Trophoblast cell (in vitro differentiated cells and primary cell): ENCODE data around the gene ITGB6.
A peak's percentile ranks its signal among the peaks of the same experiment; 100 is the strongest.

ENCODE experiments used
- DNase-seq, 2 donors: peaks; one replicate each; pipeline ENCODE4 v3.0.0-alpha.2; 2016
- H2AFZ ChIP-seq: 2 replicates; pipeline ENCODE4 v1.6.1; 2013; ENCODE audit warnings: low read length, moderate library complexity, mild to moderate bottlenecking; ENCODE audit not compliant: insufficient read depth, poor library complexity
- H2AK5ac ChIP-seq: 2 replicates; pipeline ENCODE4 v1.6.1; 2013; ENCODE audit warnings: mild to moderate bottlenecking, low read length
- H2BK120ac ChIP-seq: 2 replicates; pipeline ENCODE4 v1.6.1; 2013; ENCODE audit warnings: low read length, mild to moderate bottlenecking, moderate library complexity; ENCODE audit not compliant: insufficient read depth, poor library complexity
- H2BK12ac ChIP-seq: 2 replicates; pipeline ENCODE4 v1.6.1; 2013; ENCODE audit warnings: mild to moderate bottlenecking, low read length, moderate library complexity
- H2BK5ac ChIP-seq: 2 replicates; pipeline ENCODE4 v1.6.1; 2013; ENCODE audit warnings: low read length, low read depth, moderate library complexity, mild to moderate bottlenecking; ENCODE audit not compliant: poor library complexity
- H3K14ac ChIP-seq: 2 replicates; pipeline ENCODE4 v1.6.1; 2013; ENCODE audit warnings: mild to moderate bottlenecking, low read length
- H3K18ac ChIP-seq: 2 replicates; pipeline ENCODE4 v1.6.1; 2013; ENCODE audit warnings: mild to moderate bottlenecking, low read length
- H3K23ac ChIP-seq: 2 replicates; pipeline ENCODE4 v1.6.1; 2013; ENCODE audit warnings: low read length
- H3K27ac ChIP-seq: 2 replicates; pipeline ENCODE4 v1.5.1; 2013; ENCODE audit warnings: low read depth, mild to moderate bottlenecking, inconsistent platforms, low read length, moderate library complexity
- H3K27me3 ChIP-seq: 2 replicates; pipeline ENCODE4 v1.6.1; 2013; ENCODE audit warnings: inconsistent platforms, mild to moderate bottlenecking, low read length, moderate library complexity; ENCODE audit not compliant: insufficient read depth
- H3K36me3 ChIP-seq, 2 experiments: 1 replicate in 1 of 2; 2 replicates in 1 of 2; pipeline ENCODE4 v1.6.1; 2013; ENCODE audit warnings: low read length in 2 of 2, mild to moderate bottlenecking in 2 of 2, moderate library complexity in 1 of 2; ENCODE audit not compliant: insufficient read depth in 2 of 2, control insufficient read depth in 1 of 2
- H3K4ac ChIP-seq: 2 replicates; pipeline ENCODE4 v1.6.1; 2013; ENCODE audit warnings: low read depth, mild to moderate bottlenecking, low read length, moderate library complexity
- H3K4me1 ChIP-seq, 2 experiments: 1 replicate in 1 of 2; 2 replicates in 1 of 2; pipeline ENCODE4 v1.6.1; 2013; ENCODE audit warnings: low read length in 2 of 2, mild to moderate bottlenecking in 2 of 2, moderate library complexity in 1 of 2; ENCODE audit not compliant: insufficient read depth in 2 of 2, control insufficient read depth in 1 of 2
- H3K4me2 ChIP-seq: 2 replicates; pipeline ENCODE4 v1.6.1; 2013; ENCODE audit warnings: inconsistent platforms, mild to moderate bottlenecking, low read length, moderate library complexity
- H3K4me3 ChIP-seq: 2 replicates; pipeline ENCODE4 v1.5.1; 2013; ENCODE audit warnings: mild to moderate bottlenecking, low read depth, low read length, inconsistent platforms
- H3K79me1 ChIP-seq: one replicate; pipeline ENCODE4 v1.6.1; 2013; ENCODE audit warnings: low read length
- H3K79me2 ChIP-seq: 2 replicates; pipeline ENCODE4 v1.6.1; 2013; ENCODE audit warnings: low read length, mild to moderate bottlenecking; ENCODE audit not compliant: control insufficient read depth, insufficient read depth, poor library complexity
- H3K9ac ChIP-seq: 2 replicates; pipeline ENCODE4 v1.6.1; 2013; ENCODE audit warnings: mild to moderate bottlenecking, low read length
- H3K9me3 ChIP-seq: 2 replicates; pipeline ENCODE4 v1.6.1; 2013; ENCODE audit warnings: low read depth, mild to moderate bottlenecking, control low read depth, inconsistent platforms, low read length; ENCODE audit not compliant: insufficient read depth
- H4K12ac ChIP-seq: 2 replicates; pipeline ENCODE4 v1.6.1; 2013; ENCODE audit warnings: low read depth, mild to moderate bottlenecking, low read length, moderate library complexity
- H4K8ac ChIP-seq: 2 replicates; pipeline ENCODE4 v1.6.1; 2013; ENCODE audit warnings: low read depth, mild to moderate bottlenecking, low read length, moderate library complexity
- H4K91ac ChIP-seq: one replicate; pipeline ENCODE4 v1.6.1; 2013; ENCODE audit warnings: low read depth, mild to moderate bottlenecking, low read length, moderate library complexity
- WGBS: extraction: QIAGEN DNeasy Blood & Tissue Kit; methylation state at CpG from one replicate; pipeline ENCODE4 v1.1.7; 2013; ENCODE audit warnings: missing lambda C conversion rate; ENCODE audit not compliant: insufficient read length, insufficient coverage; ENCODE audit errors: extremely low coverage; 5-methylcytosine and 5-hydroxymethylcytosine counted together

Gene ITGB6

GRCh38 chr2:160169988-160170387 lies 30.1 kb downstream of the ITGB6 start:
- no peak overlapping the region for H2AFZ ChIP-seq
- no peaks in the 10 kb centered on the region for H3K9me3 ChIP-seq
- no peak overlapping the region for H2BK12ac ChIP-seq
- H3K4me2 ChIP-seq = no peak overlapping the region
- no peak overlapping the region for H3K27ac ChIP-seq
- H3K14ac ChIP-seq = no peak overlapping the region
- no peak overlapping the region for H3K4me3 ChIP-seq
- H4K8ac ChIP-seq = no peak overlapping the region
- H3K18ac ChIP-seq = no peak overlapping the region
- no peaks in the 10 kb centered on the region for H3K79me1 ChIP-seq
- no peak overlapping the region for H2AK5ac ChIP-seq
- H2BK5ac ChIP-seq = no peak overlapping the region
- DNase-seq = no peak
- H4K91ac ChIP-seq = no peak overlapping the region
- H3K36me3 ChIP-seq = peaks cover 12 to 36% of the 10 kb centered on the region in 2 experiments
- no peaks in the 10 kb centered on the region for H3K27me3 ChIP-seq
- no peak overlapping the region for H2BK120ac ChIP-seq
- H3K23ac ChIP-seq = no peak overlapping the region
- no peaks in the 10 kb centered on the region for H3K79me2 ChIP-seq
- H3K9ac ChIP-seq = no peak overlapping the region
- H4K12ac ChIP-seq = no peak overlapping the region
- no peak overlapping the region for H3K4ac ChIP-seq
- peaks cover 0 to 4% of the 10 kb centered on the region in 2 experiments for H3K4me1 ChIP-seq

DNA sequence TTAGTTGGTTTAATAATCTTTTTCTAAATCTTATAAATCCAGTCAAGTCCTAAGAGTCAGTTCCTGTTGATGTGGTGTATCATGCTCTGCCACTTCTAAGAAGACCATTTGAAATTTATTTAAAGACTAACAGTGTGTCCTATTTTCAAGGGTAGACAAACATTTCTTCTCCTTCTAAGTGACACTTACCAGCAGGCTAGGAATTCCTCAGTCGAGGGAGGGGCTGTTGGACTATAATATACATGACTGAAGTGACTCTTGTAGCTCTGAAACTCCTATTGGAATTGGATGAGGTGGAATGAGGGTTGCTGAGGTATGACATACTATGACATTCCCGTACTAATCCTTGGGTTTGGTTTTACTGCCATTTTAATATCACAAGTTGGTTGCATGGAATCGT lies 30.6 kb downstream of the ITGB6 start:
- no peak overlapping the region for H2BK12ac ChIP-seq
- H3K4me2 ChIP-seq = no peak overlapping the region
- whole genome bisulfite sequencing = no CpG with 5 or more reads among the region's 3 CpGs

GRCh38 chr2:160168878-160169277 lies 31.2 kb downstream of the ITGB6 start:
- Histone ChIP-seq H2AFZ (no peak overlapping the region), H3K14ac (no peak overlapping the region), H4K91ac (no peak overlapping the region), H3K36me3 (peaks cover 9 to 36% of the 10 kb centered on the region in 2 experiments), H4K12ac (no peak overlapping the region), H4K8ac (no peak overlapping the region), H3K9ac (no peak overlapping the region), H2BK5ac (no peak overlapping the region), H3K4me1 (no peaks in the 10 kb centered on the region), H3K4ac (no peak overlapping the region), H3K27ac (no peak overlapping the region), H3K79me1 (no peaks in the 10 kb centered on the region), H3K23ac (no peak overlapping the region), H2BK120ac (no peak overlapping the region), H3K18ac (no peak overlapping the region), H2BK12ac (no peak overlapping the region), H3K4me2 (no peak overlapping the region), H3K4me3 (no peak overlapping the region), H3K27me3 (no peaks in the 10 kb centered on the region), H2AK5ac (no peak overlapping the region), H3K9me3 (no peaks in the 10 kb centered on the region), H3K79me2 (no peaks in the 10 kb centered on the region)
- no peak for DNase-seq
- no CpG with 5 or more reads among the region's 3 CpGs for WGBS

More for the DNA sequence above, 30.6 kb downstream of the ITGB6 start:
- no peaks in the 10 kb centered on the region for H3K79me2 ChIP-seq
- H3K9me3 ChIP-seq = no peaks in the 10 kb centered on the region
- peaks cover 9 to 33% of the 10 kb centered on the region in 2 experiments for H3K36me3 ChIP-seq
- no peak overlapping the region for H2AK5ac ChIP-seq
- H2BK120ac ChIP-seq = no peak overlapping the region
- H3K18ac ChIP-seq = no peak overlapping the region
- H4K8ac ChIP-seq = no peak overlapping the region
- no peak overlapping the region for H3K4ac ChIP-seq
- peak; percentile 7 to 40 for DNase-seq
- H3K4me1 ChIP-seq = no peaks in the 10 kb centered on the region
- H3K23ac ChIP-seq = no peak overlapping the region
- H3K4me3 ChIP-seq = no peak overlapping the region
- H3K27me3 ChIP-seq = no peaks in the 10 kb centered on the region
- no peak overlapping the region for H3K14ac ChIP-seq
- no peak overlapping the region for H2BK5ac ChIP-seq
- no peak overlapping the region for H4K12ac ChIP-seq
- H3K79me1 ChIP-seq = no peaks in the 10 kb centered on the region
- H3K27ac ChIP-seq = no peak overlapping the region
- no peak overlapping the region for H2AFZ ChIP-seq
- no peak overlapping the region for H3K9ac ChIP-seq
- no peak overlapping the region for H4K91ac ChIP-seq

DNA sequence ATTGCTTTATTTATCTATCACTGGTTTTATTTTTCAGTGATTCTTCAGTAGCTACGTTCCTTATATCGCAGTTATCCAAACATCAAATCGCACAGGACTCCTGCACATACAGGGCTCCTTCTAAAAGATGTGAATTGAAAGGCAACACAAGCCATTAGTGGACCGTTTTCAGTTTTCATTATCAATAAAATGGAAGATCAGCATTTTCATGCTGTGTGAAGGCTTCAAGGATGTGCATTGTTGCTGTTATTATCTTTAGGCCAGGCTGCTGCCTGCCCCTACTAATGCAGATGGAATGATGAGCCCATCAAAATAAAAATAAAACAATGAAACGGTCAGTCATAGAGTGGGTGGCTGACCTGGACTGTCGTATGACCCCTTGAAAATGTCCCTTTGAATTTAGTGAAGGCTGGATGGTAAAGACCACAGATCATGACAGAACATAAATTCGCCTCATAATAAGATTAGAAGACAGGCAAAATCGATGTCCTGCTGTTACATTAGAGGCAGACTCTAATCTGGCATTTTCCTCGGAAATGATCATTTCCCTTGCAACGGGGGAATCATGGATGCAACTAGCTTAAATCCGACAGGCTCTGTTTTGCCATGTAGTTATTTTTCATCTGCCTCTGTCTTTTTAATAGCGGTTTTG lies 32.9 kb downstream of the ITGB6 start:
- no CpG with 5 or more reads among the region's 12 CpGs for WGBS
- Histone ChIP-seq H3K9me3 (no peaks in the 10 kb centered on the region), H2AFZ (no peak overlapping the region), H4K91ac (no peak overlapping the region), H2AK5ac (no peak overlapping the region), H2BK120ac (no peak overlapping the region), H2BK12ac (no peak overlapping the region), H3K4me1 (no peaks in the 10 kb centered on the region), H3K4me2 (no peak overlapping the region), H4K12ac (no peak overlapping the region), H3K36me3 (peaks cover 8 to 30% of the 10 kb centered on the region in 2 experiments), H3K27me3 (no peaks in the 10 kb centered on the region), H4K8ac (no peak overlapping the region), H3K14ac (no peak overlapping the region), H3K79me1 (no peaks in the 10 kb centered on the region), H3K4me3 (no peak overlapping the region), H3K9ac (no peak overlapping the region), H3K23ac (no peak overlapping the region), H2BK5ac (no peak overlapping the region), H3K27ac (no peak overlapping the region), H3K4ac (no peak overlapping the region), H3K79me2 (no peaks in the 10 kb centered on the region), H3K18ac (no peak overlapping the region)
- DNase-seq = no peak
